ENCODE data around the gene SERPINA12. TPM values are rescaled to one million over a fixed set of nuclear protein-coding genes. Genes with fewer than 3 reads are reported as not detected.

SERPINA12 gene
- polyA plus RNA-seq, 4 donors: 0.30 to 0.77 (median 0.48) TPM

- DNase-seq (ENCODE audit: low read depth in 4 of 4, low spot score in 2 of 4): no peak
These were observed 41.3 kb downstream of the SERPINA12 start for GRCh38 chr14:94467728-94468520.

- no peak for DNase-seq (ENCODE audit: low read depth in 4 of 4, low spot score in 2 of 4)
These were observed 42.4 kb downstream of the SERPINA12 start for GRCh38 chr14:94466706-94467370.

GRCh38 chr14:94465042-94465441, 44.2 kb downstream of the SERPINA12 start:
- no peak for DNase-seq (ENCODE audit: low read depth in 4 of 4, low spot score in 2 of 4)

- no peak for DNase-seq (ENCODE audit: low read depth in 4 of 4, low spot score in 2 of 4)
These were observed 45.0 kb downstream of the SERPINA12 start for GRCh38 chr14:94464290-94464689.

GRCh38 chr14:94462763-94463572, 46.3 kb downstream of the SERPINA12 start:
- no peak for DNase-seq (ENCODE audit: low read depth in 4 of 4, low spot score in 2 of 4)

GRCh38 chr14:94462219-94462551, 47.1 kb downstream of the SERPINA12 start:
- DNase-seq (ENCODE audit: low read depth in 4 of 4, low spot score in 2 of 4): no peak

- DNase-seq (ENCODE audit: low read depth in 4 of 4, low spot score in 2 of 4): no peak
These were observed 47.6 kb downstream of the SERPINA12 start for GRCh38 chr14:94461526-94462218.

- no peak for DNase-seq (ENCODE audit: low read depth in 4 of 4, low spot score in 2 of 4)
These were observed 48.4 kb downstream of the SERPINA12 start for GRCh38 chr14:94460631-94461416.

GRCh38 chr14:94458558-94459205, 50.6 kb downstream of the SERPINA12 start:
- DNase-seq (ENCODE audit: low read depth in 4 of 4, low spot score in 2 of 4): no peak

GRCh38 chr14:94458096-94458495, 51.2 kb downstream of the SERPINA12 start:
- DNase-seq (ENCODE audit: low read depth in 4 of 4, low spot score in 2 of 4): no peak

- DNase-seq (ENCODE audit: low read depth in 4 of 4, low spot score in 2 of 4): no peak
These were observed 53.3 kb downstream of the SERPINA12 start for GRCh38 chr14:94455928-94456327.

GRCh38 chr14:94451826-94452225, 57.4 kb downstream of the SERPINA12 start:
- no peak for DNase-seq (ENCODE audit: low read depth in 4 of 4, low spot score in 2 of 4)

GRCh38 chr14:94451091-94451771, 58.0 kb downstream of the SERPINA12 start:
- no peak for DNase-seq (ENCODE audit: low read depth in 4 of 4, low spot score in 2 of 4)

GRCh38 chr14:94450722-94451090, 58.6 kb downstream of the SERPINA12 start:
- DNase-seq (ENCODE audit: low read depth in 4 of 4, low spot score in 2 of 4): no peak

GRCh38 chr14:94449930-94450329, 59.3 kb downstream of the SERPINA12 start:
- no peak for DNase-seq (ENCODE audit: low read depth in 4 of 4, low spot score in 2 of 4)

GRCh38 chr14:94448071-94448808, 61.0 kb downstream of the SERPINA12 start:
- peak in 1 of 4 donors; percentile 13 for DNase-seq (ENCODE audit: low read depth in 4 of 4, low spot score in 2 of 4)

GRCh38 chr14:94447206-94447605, 62.1 kb downstream of the SERPINA12 start:
- no peak for DNase-seq (ENCODE audit: low read depth in 4 of 4, low spot score in 2 of 4)

- DNase-seq (ENCODE audit: low read depth in 4 of 4, low spot score in 2 of 4): no peak
These were observed 63.1 kb downstream of the SERPINA12 start for GRCh38 chr14:94446126-94446525.
